ENCODE data around the gene PLCB2. TPM values are rescaled to one million over a fixed set of nuclear protein-coding genes. Genes with fewer than 3 reads are reported as not detected.

The PLCB2 gene
- total RNA-seq, 1 experiment from 2014 or later: 7.4 TPM

DNA sequence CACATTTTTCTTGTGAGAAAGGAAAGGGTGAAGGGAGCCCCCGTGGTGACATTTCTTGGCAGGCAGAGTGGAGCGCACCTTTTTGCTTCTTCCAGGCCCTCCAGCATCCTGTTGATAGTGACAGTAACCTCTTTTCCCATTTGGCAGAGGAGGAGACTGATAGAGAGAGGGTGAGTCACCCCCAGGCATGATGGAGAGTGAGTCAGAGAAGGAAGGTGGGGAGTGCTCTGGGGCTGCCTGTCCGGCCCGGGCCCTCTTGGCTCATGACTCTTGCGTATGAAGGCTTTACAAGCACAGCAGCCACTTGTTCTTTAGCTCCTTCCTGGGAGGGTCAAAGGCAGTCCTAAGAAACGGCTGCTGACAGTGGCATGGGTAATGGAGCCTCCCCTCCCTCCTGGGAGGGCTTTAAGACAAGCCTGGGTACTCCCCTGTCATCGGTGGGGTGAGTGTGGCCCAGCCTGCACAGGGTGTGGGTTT lies 40.9 kb downstream of the PLCB2 start:
- Histone ChIP-seq H2BK12ac (ENCODE audit: insufficient read length, low read depth, low read length) (no peak overlapping the region), H3K4me2 (ENCODE audit: insufficient read depth, insufficient read length, low read length) (no peak overlapping the region), H4K20me1 (ENCODE audit: control insufficient read depth, insufficient read depth, insufficient read length) (no peaks in the 10 kb centered on the region), H2BK120ac (ENCODE audit: low read depth, low read length, poor library complexity, severe bottlenecking) (no peak overlapping the region), H3K23ac (ENCODE audit: insufficient read length, low read depth, low read length) (no peak overlapping the region), H3K56ac (ENCODE audit: insufficient read length, low read depth, low read length) (no peak overlapping the region), H3T11ph (ENCODE audit: low read length) (no peak overlapping the region), H2BK15ac (ENCODE audit: low read depth, low read length) (no peak overlapping the region), H2AK5ac (ENCODE audit: insufficient read length, low read length) (no peak overlapping the region), H3K27ac (ENCODE audit: insufficient read length, low read depth, low read length) (no peak overlapping the region), H4K91ac (ENCODE audit: insufficient read length, low read depth, low read length) (no peak overlapping the region), H3K9ac (ENCODE audit: extremely low read depth, insufficient read length, low read length) (no peak overlapping the region), H3K79me1 (ENCODE audit: insufficient read depth, low read depth, low read length, poor library complexity, severe bottlenecking) (no peaks in the 10 kb centered on the region), H3K79me2 (ENCODE audit: insufficient read depth, low read length) (no peaks in the 10 kb centered on the region), H3K18ac (ENCODE audit: insufficient read length, low read depth, low read length) (no peak overlapping the region), H3K14ac (ENCODE audit: insufficient read depth, low read length) (no peak overlapping the region), H4K8ac (replicated peaks; ENCODE audit: insufficient read length, low read depth, low read length) (no peak overlapping the region), H3K23me2 (ENCODE audit: insufficient read length, low read depth, low read length, poor library complexity, severe bottlenecking) (no peaks in the 10 kb centered on the region), H3K4me1 (ENCODE audit: insufficient read depth, low read length) (no peaks in the 10 kb centered on the region), H4K5ac (ENCODE audit: insufficient read length, low read depth, low read length) (no peak overlapping the region), H3K9me3 (ENCODE audit: control insufficient read depth, low read depth, low read length) (no peaks in the 10 kb centered on the region), H2BK5ac (ENCODE audit: insufficient read length, low read length) (no peak overlapping the region), H2AFZ (ENCODE audit: low read length) (no peak overlapping the region), H3K27me3 (ENCODE audit: insufficient read depth, low read length) (no peaks in the 10 kb centered on the region), H3K4ac (ENCODE audit: low read depth, low read length) (no peak overlapping the region), H2BK20ac (ENCODE audit: low read depth, low read length, poor library complexity, severe bottlenecking) (no peak overlapping the region)
- TF ChIP-seq, protein P1, sequence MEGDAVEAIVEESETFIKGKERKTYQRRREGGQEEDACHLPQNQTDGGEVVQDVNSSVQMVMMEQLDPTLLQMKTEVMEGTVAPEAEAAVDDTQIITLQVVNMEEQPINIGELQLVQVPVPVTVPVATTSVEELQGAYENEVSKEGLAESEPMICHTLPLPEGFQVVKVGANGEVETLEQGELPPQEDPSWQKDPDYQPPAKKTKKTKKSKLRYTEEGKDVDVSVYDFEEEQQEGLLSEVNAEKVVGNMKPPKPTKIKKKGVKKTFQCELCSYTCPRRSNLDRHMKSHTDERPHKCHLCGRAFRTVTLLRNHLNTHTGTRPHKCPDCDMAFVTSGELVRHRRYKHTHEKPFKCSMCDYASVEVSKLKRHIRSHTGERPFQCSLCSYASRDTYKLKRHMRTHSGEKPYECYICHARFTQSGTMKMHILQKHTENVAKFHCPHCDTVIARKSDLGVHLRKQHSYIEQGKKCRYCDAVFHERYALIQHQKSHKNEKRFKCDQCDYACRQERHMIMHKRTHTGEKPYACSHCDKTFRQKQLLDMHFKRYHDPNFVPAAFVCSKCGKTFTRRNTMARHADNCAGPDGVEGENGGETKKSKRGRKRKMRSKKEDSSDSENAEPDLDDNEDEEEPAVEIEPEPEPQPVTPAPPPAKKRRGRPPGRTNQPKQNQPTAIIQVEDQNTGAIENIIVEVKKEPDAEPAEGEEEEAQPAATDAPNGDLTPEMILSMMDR (conservative IDR thresholded peaks at IDR 0.05): no peak
- peaks cover 15 to 34% of the 10 kb centered on the region in 2 experiments for H3K4me1 Mint-ChIP-seq
- no peaks in the 10 kb centered on the region; a peak in 1 of 5 replicates for H3K9me3 Mint-ChIP-seq
- WGBS (ENCODE audit: extremely low coverage, insufficient read length, low lambda C conversion rate): no CpG with 5 or more reads among the region's 7 CpGs
- no peaks in the 10 kb centered on the region; the same call in 1 of the 2 replicates for H3K27me3 Mint-ChIP-seq (ENCODE audit: low read depth)
- no peak for DNase-seq
- H3K36me3 Mint-ChIP-seq (ENCODE audit: insufficient read depth in 1 of 3, low read depth in 3 of 3): no peaks in the 10 kb centered on the region; a peak in 2 of 7 replicates
- 0 out of 7 replicates have a peak overlapping the region, but pooled peaks of 1 of the 3 experiments have one; percentile 10 for H3K27ac Mint-ChIP-seq
- H3K4me3 Mint-ChIP-seq: no peak overlapping the region

Measured in H9 (cell line).